ENCODE data around the gene SP140.

DNA sequence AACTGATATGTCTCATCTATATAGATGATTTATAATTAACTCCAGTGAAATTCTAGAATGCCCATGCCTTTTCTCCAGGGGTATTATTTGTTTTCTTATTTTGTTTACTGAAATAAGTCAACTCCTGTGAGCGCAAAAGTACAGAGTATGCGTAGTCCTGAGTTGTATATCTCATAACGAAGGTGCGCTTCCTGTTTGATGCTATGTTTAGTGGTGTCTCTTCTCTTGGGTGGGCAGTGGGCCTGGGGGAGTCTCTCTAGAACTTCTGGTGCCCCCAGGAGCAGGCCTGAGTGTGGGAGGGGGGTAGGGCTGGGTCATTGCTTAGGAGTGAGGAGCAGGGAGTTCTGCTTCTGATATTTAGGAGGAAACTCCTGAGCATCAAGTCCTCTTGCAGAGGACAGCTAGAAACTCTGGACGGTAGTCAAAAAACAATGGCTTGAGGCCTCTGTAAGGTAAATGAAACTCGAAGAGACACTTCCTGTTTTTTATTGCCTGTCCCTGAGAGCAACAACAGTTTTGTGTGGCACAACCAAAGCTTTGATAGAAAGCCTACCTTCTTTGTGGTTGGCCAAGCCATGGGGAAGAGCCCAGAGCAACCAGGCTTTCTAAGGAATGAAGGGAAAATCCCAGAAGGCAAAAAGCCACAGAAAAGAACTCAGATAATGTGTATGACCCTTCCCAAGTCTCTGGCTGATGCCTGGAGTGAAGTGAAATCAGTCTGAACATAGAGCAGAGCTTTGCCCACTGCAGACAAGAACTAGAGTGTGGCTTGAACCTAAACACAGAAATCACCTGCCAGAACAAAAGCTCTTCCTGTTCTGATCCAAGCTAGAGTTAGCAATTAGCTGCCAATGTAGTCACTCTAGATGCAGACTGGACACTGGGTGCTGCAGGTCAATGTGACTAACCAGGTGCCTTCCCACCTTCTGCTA is 92.9 kb downstream of the SP140 start:
- TF ChIP-seq EGR1 (IDR thresholded peaks at IDR 0.05) (no peak), EP300 (IDR thresholded peaks at IDR 0.05; ENCODE audit: borderline replicate concordance) (no peak), TCF12 (IDR thresholded peaks at IDR 0.05; ENCODE audit: low read depth) (no peak), YY1 (IDR thresholded peaks at IDR 0.05; ENCODE audit: low read depth) (no peak), TAF1 (IDR thresholded peaks at IDR 0.05; ENCODE audit: low read depth) (no peak), CREB1 (IDR thresholded peaks at IDR 0.05; ENCODE audit: low read depth) (no peak), CEBPB (IDR thresholded peaks at IDR 0.05) (no peak), NFIC (IDR thresholded peaks at IDR 0.05) (no peak), RAD21 (IDR thresholded peaks at IDR 0.05; ENCODE audit: low read depth) (no peak), ZBTB7A (IDR thresholded peaks at IDR 0.05; ENCODE audit: low read depth) (no peak), FOXM1 (IDR thresholded peaks at IDR 0.05; ENCODE audit: borderline replicate concordance, low read depth) (no peak)
- TF ChIP-seq, protein P1, sequence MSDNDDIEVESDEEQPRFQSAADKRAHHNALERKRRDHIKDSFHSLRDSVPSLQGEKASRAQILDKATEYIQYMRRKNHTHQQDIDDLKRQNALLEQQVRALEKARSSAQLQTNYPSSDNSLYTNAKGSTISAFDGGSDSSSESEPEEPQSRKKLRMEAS (IDR thresholded peaks at IDR 0.05): no peak
- TF ChIP-seq, protein P2, sequence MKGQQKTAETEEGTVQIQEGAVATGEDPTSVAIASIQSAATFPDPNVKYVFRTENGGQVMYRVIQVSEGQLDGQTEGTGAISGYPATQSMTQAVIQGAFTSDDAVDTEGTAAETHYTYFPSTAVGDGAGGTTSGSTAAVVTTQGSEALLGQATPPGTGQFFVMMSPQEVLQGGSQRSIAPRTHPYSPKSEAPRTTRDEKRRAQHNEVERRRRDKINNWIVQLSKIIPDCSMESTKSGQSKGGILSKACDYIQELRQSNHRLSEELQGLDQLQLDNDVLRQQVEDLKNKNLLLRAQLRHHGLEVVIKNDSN (IDR thresholded peaks at IDR 0.05): no peak
- TF ChIP-seq, protein P3, sequence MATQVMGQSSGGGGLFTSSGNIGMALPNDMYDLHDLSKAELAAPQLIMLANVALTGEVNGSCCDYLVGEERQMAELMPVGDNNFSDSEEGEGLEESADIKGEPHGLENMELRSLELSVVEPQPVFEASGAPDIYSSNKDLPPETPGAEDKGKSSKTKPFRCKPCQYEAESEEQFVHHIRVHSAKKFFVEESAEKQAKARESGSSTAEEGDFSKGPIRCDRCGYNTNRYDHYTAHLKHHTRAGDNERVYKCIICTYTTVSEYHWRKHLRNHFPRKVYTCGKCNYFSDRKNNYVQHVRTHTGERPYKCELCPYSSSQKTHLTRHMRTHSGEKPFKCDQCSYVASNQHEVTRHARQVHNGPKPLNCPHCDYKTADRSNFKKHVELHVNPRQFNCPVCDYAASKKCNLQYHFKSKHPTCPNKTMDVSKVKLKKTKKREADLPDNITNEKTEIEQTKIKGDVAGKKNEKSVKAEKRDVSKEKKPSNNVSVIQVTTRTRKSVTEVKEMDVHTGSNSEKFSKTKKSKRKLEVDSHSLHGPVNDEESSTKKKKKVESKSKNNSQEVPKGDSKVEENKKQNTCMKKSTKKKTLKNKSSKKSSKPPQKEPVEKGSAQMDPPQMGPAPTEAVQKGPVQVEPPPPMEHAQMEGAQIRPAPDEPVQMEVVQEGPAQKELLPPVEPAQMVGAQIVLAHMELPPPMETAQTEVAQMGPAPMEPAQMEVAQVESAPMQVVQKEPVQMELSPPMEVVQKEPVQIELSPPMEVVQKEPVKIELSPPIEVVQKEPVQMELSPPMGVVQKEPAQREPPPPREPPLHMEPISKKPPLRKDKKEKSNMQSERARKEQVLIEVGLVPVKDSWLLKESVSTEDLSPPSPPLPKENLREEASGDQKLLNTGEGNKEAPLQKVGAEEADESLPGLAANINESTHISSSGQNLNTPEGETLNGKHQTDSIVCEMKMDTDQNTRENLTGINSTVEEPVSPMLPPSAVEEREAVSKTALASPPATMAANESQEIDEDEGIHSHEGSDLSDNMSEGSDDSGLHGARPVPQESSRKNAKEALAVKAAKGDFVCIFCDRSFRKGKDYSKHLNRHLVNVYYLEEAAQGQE (IDR thresholded peaks at IDR 0.05; ENCODE audit: low read depth): no peak
